Heart right ventricle (tissue), 16 donors: ENCODE data around the gene ZNF320. TPM values are rescaled to one million over a fixed set of nuclear protein-coding genes. Genes with fewer than 3 reads are reported as not detected.
"Not testable (repeated sequence)": the region's sequence is repeated elsewhere in the genome, so short reads cannot be mapped to it uniquely, and the experiment has no call there.

Source experiments
- ATAC-seq, 8 donors: fragments of 200-7000 bp; cut with Tn5 transposase; one replicate each; pipeline ENCODE4 v1.9.1; 2020; ENCODE audit warnings: mild to moderate bottlenecking in 8 of 8, moderate library complexity in 8 of 8, moderate number of reproducible peaks in 1 of 8
- DNase-seq, 2 donors: peaks; one replicate each; pipeline ENCODE4 v3.0.0-alpha.2; 2020
- H3K27ac ChIP-seq, 10 donors: fragments of 200-600 bp; sonication (generic) in 2 of 10; one replicate each; pipeline versions ENCODE4 v1.5.0 to v1.8.0; 2020 to 2022; ENCODE audit warnings: mild to moderate bottlenecking in 3 of 10
- H3K27me3 ChIP-seq, 7 donors: fragments of 200-600 bp; one replicate each; pipeline ENCODE4 v1.8.0; 2021 to 2022; ENCODE audit warnings: mild to moderate bottlenecking in 2 of 7
- H3K36me3 ChIP-seq, 9 donors: fragments of 200-600 bp; sonication (generic) in 1 of 9; one replicate each; pipeline versions ENCODE4 v1.5.0 to v1.8.0; 2020 to 2022; ENCODE audit warnings: mild to moderate bottlenecking in 2 of 9
- H3K4me1 ChIP-seq, 9 donors: fragments of 200-600 bp; sonication (generic) in 1 of 9; one replicate each; pipeline versions ENCODE4 v1.5.0 to v1.8.0; 2020 to 2022; ENCODE audit warnings: mild to moderate bottlenecking in 4 of 9
- H3K4me3 ChIP-seq, 10 donors: fragments of 200-600 bp; sonication (generic) in 2 of 10; one replicate each; pipeline versions ENCODE4 v1.5.0 to v1.8.0; 2020 to 2022; ENCODE audit warnings: mild to moderate bottlenecking in 7 of 10, moderate library complexity in 2 of 10
- H3K9me3 ChIP-seq, 11 donors: fragments of 200-600 bp in 10 of 11; sonication (generic) in 2 of 11; one replicate each; pipeline versions ENCODE4 v1.5.0 to v1.8.0; 2013 to 2022; ENCODE audit warnings: mild to moderate bottlenecking in 2 of 11, control low read depth in 1 of 11, moderate library complexity in 1 of 11
- WGBS, 2 donors: extraction: QIAGEN DNeasy Blood & Tissue Kit; methylation state at CpG; one replicate each; pipeline ENCODE4 v1.1.7; 2013; ENCODE audit warnings: inconsistent platforms in 1 of 2; 5-methylcytosine and 5-hydroxymethylcytosine counted together
- intact Hi-C, 10 donors: fragments of 100-400 bp; cut with DNase I; formaldehyde crosslinking; loops; one replicate each; pipeline versions ENCODE4 v1.11.1 to v1.14.2; 2022
- polyA plus RNA-seq, 2 donors: library from polyadenylated mRNA; stranded (reverse); fragments of 200-250 nt; gene quantifications; one replicate each; pipeline ENCODE4 v1.2.3, GENCODE V29; 2013
- total RNA-seq, 10 donors: library from RNA; stranded (reverse); fragmentation: NEBNext Ultra II Directional in 3 of 10; extraction: Animal tissue kit (Norgen Biotek cat#: 25700) in 3 of 10; gene quantifications; one replicate each; pipeline versions ENCODE4 v1.2.1 to v1.2.4, GENCODE V29; 2021 to 2023
- TF ChIP-seq, protein P1 (sequence below), 9 donors: fragments of 200-600 bp; sonication (generic) in 2 of 9; IDR thresholded peaks; one replicate each; pipeline versions ENCODE4 v1.5.0 to v1.8.0; 2021 to 2022; ENCODE audit warnings: antibody characterized with exemption in 9 of 9, mild to moderate bottlenecking in 5 of 9, moderate library complexity in 1 of 9
- donor health status: Arrhythmogenic right ventricular cardiomyopathy.
- donor health status: ischemic (EF 13 %, LVEDD 7.1; RV severe dilation, severe dysfunction).
- donor health status: healthy with polysubstance abuse.
- donor health status: DM: no; HTN: yes; CAD: no.
- donor health status: DM: no; HTN: no; CAD: no.
- donor health status: ischemic (EF 25% LVEDD 6.9; RV normal size, moderate dysfunction).
- donor health status: ischemic (EF 25% LVEDD 5.7; RV mildly dilated, moderate dysfunction).
- donor health status: healthy.
- donor health status: DM: yes; HTN: yes; CAD: no.
- donor health status: Ischemic cardiomyopathy.
- donor health status: ischemic (EF 35%, LVEDD 5.7; RV mildly dilated, moderate dysfunction).
- donor health status: nonischemic (EF 11% LVEDD 7.7; RV severe dilation, severe dysfunction).
- donor health status: DM: yes; HTN: yes; CAD: no.
- donor health status: PGD.
- donor health status: ischemic (EF 29% LVEDD 5.4; RV normal size, mild dysfunction).
- donor health status: nonischemic (EF 23%, LVEDD 6.1; RV moderate dilation, normal function).

ZNF320 gene
- total and polyA plus RNA-seq, 12 donors = 2.7 to 16.3 (median 7.6) TPM

DNA sequence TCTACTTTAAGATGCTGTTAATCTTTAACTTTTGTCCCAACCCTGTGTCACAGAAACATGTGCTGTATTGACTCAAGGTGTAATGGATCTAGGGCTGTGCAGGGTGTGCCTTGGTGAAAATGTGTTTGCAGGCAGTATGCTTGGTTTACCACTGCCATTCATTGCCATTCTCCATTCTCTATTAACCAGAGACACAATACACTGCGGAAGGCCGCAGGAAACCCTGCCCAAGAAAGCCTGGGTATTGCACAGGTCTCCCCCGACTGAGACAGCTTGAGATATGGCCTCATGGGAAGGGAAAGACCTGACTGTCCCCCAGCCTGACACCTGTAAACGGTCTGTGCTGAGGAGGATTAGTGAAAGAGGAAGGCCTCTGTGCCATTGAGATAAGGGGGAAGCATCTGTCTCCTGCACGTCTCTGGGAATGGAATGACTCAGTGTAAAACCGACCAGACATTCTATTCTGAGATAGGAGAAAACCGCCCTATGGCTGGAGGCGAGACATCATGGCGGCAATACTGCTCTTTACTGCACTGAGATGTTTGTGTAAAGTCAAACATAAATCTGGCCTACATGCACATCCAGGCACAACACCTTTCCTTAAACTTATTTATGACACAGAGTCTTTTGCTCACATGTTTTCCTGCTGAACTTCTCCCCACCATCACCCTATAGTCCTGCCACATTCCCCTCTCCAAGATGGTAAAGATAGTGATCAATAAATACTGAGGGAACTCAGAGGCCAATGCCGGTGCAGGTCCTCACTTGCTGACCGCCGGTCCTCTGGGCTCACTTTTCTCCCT lies 38.9 kb upstream of the ZNF320 start:
- TF ChIP-seq, protein P1, sequence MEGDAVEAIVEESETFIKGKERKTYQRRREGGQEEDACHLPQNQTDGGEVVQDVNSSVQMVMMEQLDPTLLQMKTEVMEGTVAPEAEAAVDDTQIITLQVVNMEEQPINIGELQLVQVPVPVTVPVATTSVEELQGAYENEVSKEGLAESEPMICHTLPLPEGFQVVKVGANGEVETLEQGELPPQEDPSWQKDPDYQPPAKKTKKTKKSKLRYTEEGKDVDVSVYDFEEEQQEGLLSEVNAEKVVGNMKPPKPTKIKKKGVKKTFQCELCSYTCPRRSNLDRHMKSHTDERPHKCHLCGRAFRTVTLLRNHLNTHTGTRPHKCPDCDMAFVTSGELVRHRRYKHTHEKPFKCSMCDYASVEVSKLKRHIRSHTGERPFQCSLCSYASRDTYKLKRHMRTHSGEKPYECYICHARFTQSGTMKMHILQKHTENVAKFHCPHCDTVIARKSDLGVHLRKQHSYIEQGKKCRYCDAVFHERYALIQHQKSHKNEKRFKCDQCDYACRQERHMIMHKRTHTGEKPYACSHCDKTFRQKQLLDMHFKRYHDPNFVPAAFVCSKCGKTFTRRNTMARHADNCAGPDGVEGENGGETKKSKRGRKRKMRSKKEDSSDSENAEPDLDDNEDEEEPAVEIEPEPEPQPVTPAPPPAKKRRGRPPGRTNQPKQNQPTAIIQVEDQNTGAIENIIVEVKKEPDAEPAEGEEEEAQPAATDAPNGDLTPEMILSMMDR (IDR thresholded peaks at IDR 0.05) = no peak
- ATAC-seq = no peak
- H3K27me3 ChIP-seq = no peaks in the 10 kb centered on the region
- no peaks in the 10 kb centered on the region for H3K9me3 ChIP-seq
- no peak overlapping the region for H3K4me3 ChIP-seq
- H3K4me1 ChIP-seq = peaks cover 0 to 27% (median 0%) of the 10 kb centered on the region in 9 donors
- intact Hi-C loops = no loop called here
- peaks cover 0 to 7% (median 0%) of the 10 kb centered on the region in 9 donors for H3K36me3 ChIP-seq
- 64 to 66% methylated on average over 12 of the region's 12 CpGs for WGBS, 2 donors
- no peak for DNase-seq
- no peak overlapping the region for H3K27ac ChIP-seq

- peaks cover 0 to 20% (median 0%) of the 10 kb centered on the region in 9 donors for H3K4me1 ChIP-seq
- H3K9me3 ChIP-seq = no peaks in the 10 kb centered on the region
- no peak for DNase-seq
- H3K36me3 ChIP-seq = peaks cover 0 to 7% (median 0%) of the 10 kb centered on the region in 9 donors
- TF ChIP-seq, protein P1 (IDR thresholded peaks at IDR 0.05) = no peak
- WGBS, 2 donors = 79 to 88% methylated on average over 8 of the region's 8 CpGs
- no peak overlapping the region for H3K27ac ChIP-seq
- intact Hi-C loops = no loop called here
- no peak overlapping the region for H3K4me3 ChIP-seq
- H3K27me3 ChIP-seq = no peaks in the 10 kb centered on the region
- ATAC-seq = no peak
Observed at GRCh38 chr19:52935434-52935833, 38.0 kb upstream of the ZNF320 start.

GRCh38 chr19:52924641-52925040 lies 27.2 kb upstream of the ZNF320 start:
- H3K4me3 ChIP-seq, H3K27me3 ChIP-seq, ATAC-seq, H3K9me3 ChIP-seq, intact Hi-C loops, DNase-seq: not testable (repeated sequence)
- H3K4me1 ChIP-seq = peaks cover 0 to 23% (median 13%) of the 10 kb centered on the region in 9 donors
- peak overlapping the region in 3 of 10 donors; percentile 75 to 79 (median 78) for H3K27ac ChIP-seq
- WGBS, 2 donors = 95 to 98% methylated on average over 9 of the region's 9 CpGs
- peaks cover 0 to 20% (median 7%) of the 10 kb centered on the region in 9 donors for H3K36me3 ChIP-seq

- H3K36me3 ChIP-seq = peaks cover 0 to 14% (median 5%) of the 10 kb centered on the region in 9 donors
- TF ChIP-seq, protein P1 (IDR thresholded peaks at IDR 0.05) = no peak
- DNase-seq (peak; percentile 45 to 63), ATAC-seq (peak; percentile 49 to 82 (median 66))
- peak overlapping the region in 9 of 10 donors; percentile 14 to 90 (median 79) for H3K27ac ChIP-seq
- intact Hi-C loops = loop anchor here in 1 of 10 donors (2.0 kb wide), 1 partner anchor 19 kb away; no protein-coding TSS in a partner anchor
- no peaks in the 10 kb centered on the region for H3K27me3 ChIP-seq
- 37 to 49% methylated on average over 18 of the region's 18 CpGs for WGBS, 2 donors
- H3K4me3 ChIP-seq = peak overlapping the region; percentile 54 to 89 (median 75)
- peaks cover 0 to 23% (median 13%) of the 10 kb centered on the region in 9 donors for H3K4me1 ChIP-seq
- H3K9me3 ChIP-seq = no peaks in the 10 kb centered on the region
Observed at GRCh38 chr19:52923778-52924593, 26.6 kb upstream of the ZNF320 start.
